NB4 (cell line): ENCODE measurements around the gene AGAP1.

Source experiments
- CTCF ChIP-seq: IDR thresholded peaks from one replicate; pipeline ENCODE4 v1.5.1; 2012; ENCODE audit warnings: low read depth, low read length
- MYC ChIP-seq: IDR thresholded peaks from 2 replicates; pipeline ENCODE4 v1.6.1; 2011; ENCODE audit warnings: low read depth, low read length
- POLR2A ChIP-seq: IDR thresholded peaks from 2 replicates; pipeline ENCODE4 v1.6.1; 2011; ENCODE audit warnings: mild to moderate bottlenecking; ENCODE audit not compliant: insufficient read length; ENCODE audit errors: extremely low read depth

- TF ChIP-seq CTCF, result no peak
- TF ChIP-seq POLR2A, result no peak
- no peak for TF ChIP-seq MYC
Measured at GRCh38 chr2:236017446-236017845, 523.6 kb downstream of the AGAP1 start.
